Activated effector memory CD4-positive, alpha-beta T cell treated with anti-CD3 and anti-CD28 coated beads, Interleukin-2, amount 50 U/mL, for 16 hours (primary cell): ENCODE results near the gene TRIM47.
"Not testable (repeated sequence)": the region's sequence is repeated elsewhere in the genome, so short reads cannot be mapped to it uniquely, and the experiment has no call there.

Experiments used
- DNase-seq: peaks from one replicate; pipeline ENCODE4 v3.0.0-alpha.2; 2020

The TRIM47 gene

GRCh38 chr17:75865404-75866188 lies 12.8 kb downstream of the TRIM47 start:
- DNase-seq = not testable (repeated sequence)

- DNase-seq = not testable (repeated sequence)
These were observed 13.5 kb downstream of the TRIM47 start for GRCh38 chr17:75864887-75865286.

- peak; percentile 74 for DNase-seq
These were observed 13.9 kb downstream of the TRIM47 start for GRCh38 chr17:75864448-75864871.

GRCh38 chr17:75861927-75862317 lies 16.5 kb downstream of the TRIM47 start:
- no peak for DNase-seq

- DNase-seq = not testable (repeated sequence)
These were observed 19.0 kb downstream of the TRIM47 start for GRCh38 chr17:75859358-75859757.

GRCh38 chr17:75856062-75856756 lies 22.2 kb downstream of the TRIM47 start:
- no peak for DNase-seq

- DNase-seq = peak; percentile 98
These were observed 22.9 kb downstream of the TRIM47 start, which contains the start of gene WBP2 for GRCh38 chr17:75855310-75856061. Gene WBP2, minus strand, starts transcription at chr17:75855335. Its CDS starts 38 bp downstream, at chr17:75855297.

- no peak for DNase-seq
These were observed 23.5 kb downstream of the TRIM47 start for GRCh38 chr17:75854881-75855309.

GRCh38 chr17:75854101-75854748 lies 24.2 kb downstream of the TRIM47 start:
- DNase-seq = no peak

GRCh38 chr17:75853433-75853832 lies 24.9 kb downstream of the TRIM47 start:
- no peak for DNase-seq

- DNase-seq = not testable (repeated sequence)
These were observed 26.7 kb downstream of the TRIM47 start for GRCh38 chr17:75851693-75851991.

- DNase-seq = no peak
These were observed 27.3 kb downstream of the TRIM47 start for GRCh38 chr17:75850928-75851692.

GRCh38 chr17:75849724-75850123 lies 28.7 kb downstream of the TRIM47 start:
- peak; percentile 58 for DNase-seq

GRCh38 chr17:75849279-75849646 lies 29.1 kb downstream of the TRIM47 start:
- no peak for DNase-seq

- peak; percentile 93 for DNase-seq
These were observed 29.7 kb downstream of the TRIM47 start for GRCh38 chr17:75848523-75849278.

GRCh38 chr17:75847614-75848522 lies 30.5 kb downstream of the TRIM47 start:
- no peak for DNase-seq

- DNase-seq = no peak
These were observed 31.4 kb downstream of the TRIM47 start for GRCh38 chr17:75846692-75847613.

- DNase-seq = no peak
These were observed 32.3 kb downstream of the TRIM47 start for GRCh38 chr17:75845933-75846691.
